K562 (cell line): Measurements from ENCODE around the gene COLEC12. TPM values are rescaled to one million over a fixed set of nuclear protein-coding genes. Genes with fewer than 3 reads are reported as not detected.
"Not testable (repeated sequence)": the region's sequence is repeated elsewhere in the genome, so short reads cannot be mapped to it uniquely, and the experiment has no call there.

Experiments used
- ATAC-seq: fragments of 200-7000 bp; cut with Tn5 transposase; 3 replicates; pipeline ENCODE4 v1.9.1; 2020; ENCODE audit warnings: moderate library complexity
- BruUV-seq: library from RNA; stranded (reverse); fragments of 400-500 nt; replicated peaks from 2 replicates; lab custom pipeline; 2021; lab: Mats Ljungman, UMichigan
- CTCF ChIA-PET: fragments of 300-600 bp; formaldehyde crosslinking; extraction: SDS; loops from one replicate; lab custom pipeline; 2021; ENCODE audit warnings: low intra/inter-chr PET ratio; lab: Yijun Ruan, JAX
- POLR2A ChIA-PET: fragments of 300-600, 350-650 bp; sonication (Branson Sonifier 250); formaldehyde crosslinking; extraction: SDS; loops from one replicate; lab custom pipeline; 2021; ENCODE audit warnings: antibody characterized with exemption, inconsistent platforms; lab: Yijun Ruan, JAX
- DNase-seq, 4 experiments: peaks; one replicate each; pipeline versions ENCODE4 v3.0.0 to v3.0.0-alpha.2; 2011 to 2018; ENCODE audit warnings: low spot score in 3 of 4, mixed read lengths in 3 of 4; ENCODE audit errors: extremely low read depth in 1 of 4
- FAIRE-seq: peaks from 2 replicates; lab custom pipeline; 2011; peaks lifted over from hg19 to GRCh38; lab: Jason Lieb, UNC
- H2AFZ ChIP-seq: 2 replicates; pipeline ENCODE4 v1.6.0; 2011; ENCODE audit warnings: low read depth, low read length, control low read depth, inconsistent platforms
- H3K27ac ChIP-seq: fragments of 200-600 bp; 3 replicates; pipeline ENCODE4 v1.8.0; 2011; ENCODE audit warnings: low read depth, mild to moderate bottlenecking, control low read depth, inconsistent platforms, low read length, moderate library complexity, mixed read lengths; ENCODE audit errors: extremely low read depth
- H3K27me3 ChIP-seq, 2 experiments: fragments of 300-600 bp in 1 of 2; 2 replicates in 1 of 2; 3 replicates in 1 of 2; pipeline versions ENCODE4 v1.6.0 to v1.8.0; 2011; ENCODE audit warnings: inconsistent platforms in 2 of 2, low read length in 2 of 2, mild to moderate bottlenecking in 1 of 2, mixed read lengths in 1 of 2, moderate library complexity in 1 of 2; ENCODE audit not compliant: control insufficient read depth in 2 of 2, insufficient read depth in 2 of 2
- H3K36me3 ChIP-seq: fragments of 300-600 bp; 3 replicates; pipeline ENCODE4 v1.8.0; 2011; ENCODE audit warnings: mild to moderate bottlenecking, low read length, inconsistent platforms; ENCODE audit not compliant: control insufficient read depth, insufficient read depth
- H3K4me1 ChIP-seq, 2 experiments: fragments of 200-600 bp in 1 of 2; replicated peaks in 1 of 2; 2 replicates in 1 of 2; 3 replicates in 1 of 2; pipeline versions ENCODE4 v1.5.1 to v1.8.0; 2011; ENCODE audit warnings: inconsistent platforms in 2 of 2, low read length in 2 of 2, mild to moderate bottlenecking in 1 of 2, mixed read lengths in 1 of 2, moderate library complexity in 1 of 2; ENCODE audit not compliant: control insufficient read depth in 2 of 2, insufficient read depth in 2 of 2
- H3K4me2 ChIP-seq: 2 replicates; pipeline ENCODE4 v1.6.1; 2011; ENCODE audit warnings: low read length, control low read depth, inconsistent platforms, mixed read lengths; ENCODE audit not compliant: insufficient read depth
- H3K4me3 ChIP-seq: fragments of 200-600 bp; sonication (generic), shearing (Covaris generic); 2 replicates; pipeline ENCODE4 v1.5.1; 2016; ENCODE audit warnings: control low read depth, inconsistent platforms
- H3K79me2 ChIP-seq: fragments of 200-600 bp; 3 replicates; pipeline ENCODE4 v1.8.0; 2011; ENCODE audit warnings: low read length, inconsistent platforms; ENCODE audit not compliant: control insufficient read depth, insufficient read depth
- H3K9ac ChIP-seq, 2 experiments: 2 replicates each; pipeline versions ENCODE4 v1.6.0 to v1.6.1; 2011; ENCODE audit warnings: low read depth in 2 of 2, low read length in 2 of 2, control low read depth in 1 of 2, inconsistent platforms in 1 of 2, mild to moderate bottlenecking in 1 of 2, mixed read lengths in 1 of 2; ENCODE audit not compliant: insufficient read depth in 1 of 2
- H3K9me1 ChIP-seq: one replicate; pipeline ENCODE4 v1.6.0; 2011; ENCODE audit warnings: inconsistent platforms, mild to moderate bottlenecking, low read length, moderate library complexity; ENCODE audit not compliant: control insufficient read depth, insufficient read depth
- H3K9me3 ChIP-seq: replicated peaks from 2 replicates; pipeline ENCODE4 v1.5.1; 2011; ENCODE audit warnings: low read depth, low read length, inconsistent platforms; ENCODE audit not compliant: control insufficient read depth, insufficient read depth
- H4K20me1 ChIP-seq: replicated peaks from 2 replicates; pipeline ENCODE4 v1.6.1; 2011; ENCODE audit warnings: low read length, inconsistent platforms, mixed read lengths; ENCODE audit not compliant: control insufficient read depth, insufficient read depth
- CREB1 ChIP-seq, 2 experiments: sonication (generic) in 1 of 2; formaldehyde crosslinking in 1 of 2; IDR thresholded peaks; 2 replicates each; pipeline versions ENCODE4 v1.6.1 to v1.8.0; 2012 to 2022; ENCODE audit warnings: inconsistent platforms in 1 of 2, mild to moderate bottlenecking in 1 of 2, missing genetic modification reagents in 1 of 2, moderate library complexity in 1 of 2
- ELF2 ChIP-seq: fragments of 250-450 bp; sonication (Bioruptor Pico); IDR thresholded peaks from 2 replicates; pipeline ENCODE4 v1.5.0; 2021; ENCODE audit warnings: mild to moderate bottlenecking
- EZH2 ChIP-seq: IDR thresholded peaks from 2 replicates; pipeline ENCODE4 v1.6.1; 2012; ENCODE audit warnings: low read depth, mild to moderate bottlenecking, inconsistent platforms, low read length, borderline replicate concordance
- HDAC2 ChIP-seq: fragments of 450-650 bp; IDR thresholded peaks from 2 replicates; pipeline ENCODE4 v1.6.1; 2016; ENCODE audit warnings: mild to moderate bottlenecking
- HDGF ChIP-seq: fragments of 450-650 bp; IDR thresholded peaks from 2 replicates; pipeline ENCODE4 v1.6.1; 2016
- KLF10 ChIP-seq: fragments of 250-450 bp; sonication (Bioruptor Pico); IDR thresholded peaks from 2 replicates; pipeline ENCODE4 v1.6.1; 2021; ENCODE audit warnings: matching md5 sums
- MYBL2 ChIP-seq, 2 experiments: fragments of 450-650 bp in 1 of 2; sonication (generic) in 1 of 2; formaldehyde crosslinking in 1 of 2; IDR thresholded peaks; 2 replicates each; pipeline versions ENCODE4 v1.6.1 to v1.8.1; 2017 to 2022; ENCODE audit warnings: borderline replicate concordance in 1 of 2, inconsistent platforms in 1 of 2, low read depth in 1 of 2, mild to moderate bottlenecking in 1 of 2, missing genetic modification reagents in 1 of 2, moderate library complexity in 1 of 2
- SP2 ChIP-seq: IDR thresholded peaks from 2 replicates; pipeline ENCODE4 v1.6.1; 2011; ENCODE audit warnings: mild to moderate bottlenecking, low read depth, low read length, moderate library complexity; ENCODE audit not compliant: poor library complexity, severe bottlenecking; ENCODE audit errors: extremely low read depth
- TRIM24 ChIP-seq, 2 experiments: fragments of 450-650 bp; IDR thresholded peaks; 2 replicates each; pipeline ENCODE4 v1.6.1; 2016
- ZNF146 ChIP-seq: IDR thresholded peaks from one replicate; pipeline ENCODE4 v1.6.1; 2018; ENCODE audit warnings: missing compliant biosample characterization; ENCODE audit not compliant: unreplicated experiment
- ZNF592 ChIP-seq: fragments of 450-650 bp; IDR thresholded peaks from 2 replicates; pipeline ENCODE4 v1.6.1; 2017; ENCODE audit warnings: antibody characterized with exemption, mild to moderate bottlenecking
- ZNF79 ChIP-seq: fragments of 250-450 bp; sonication (Bioruptor Pico); IDR thresholded peaks from 2 replicates; pipeline ENCODE4 v1.4.0; 2020; ENCODE audit warnings: low read depth, mild to moderate bottlenecking, moderate library complexity
- WGBS: fragments of 100-300 bp; shearing (Covaris generic); methylation state at CpG from one replicate; pipeline ENCODE4 v1.1.6; 2016; ENCODE audit warnings: low coverage, mixed read lengths; ENCODE audit not compliant: insufficient coverage; ENCODE audit errors: missing lambda C conversion rate; 5-methylcytosine and 5-hydroxymethylcytosine counted together
- in situ Hi-C: fragments of 300-500 bp; cut with MboI; formaldehyde crosslinking; loops from 4 replicates; pipeline ENCODE4 v1.15.0; 2018; ENCODE audit warnings: inconsistent platforms, mixed read lengths
- intact Hi-C: fragments of 100-400 bp; cut with micrococcal nuclease; formaldehyde crosslinking; loops from 2 replicates; pipeline ENCODE4 v1.14.2; 2022
- polyA plus RNA-seq, 8 experiments: library from polyadenylated mRNA; depleted of rRNA in 4 of 8; stranded (reverse) in 5 of 8; unstranded in 3 of 8; fragments of >200 nt; fragmentation: Nextera tagmentation in 2 of 8; fragmentation: Illumina TruSeq in 1 of 8; extraction: Ambion mirVana in 2 of 8; extraction: Trizol in 1 of 8; gene quantifications; 2 replicates each; pipeline versions ENCODE4 v1.2.1 to v1.2.3, GENCODE V29; 2011 to 2014; ENCODE audit warnings: inconsistent platforms in 1 of 8, missing spikeins in 1 of 8
- total RNA-seq, 7 experiments: library from RNA; depleted of rRNA in 6 of 7; stranded (reverse); fragments of >200 nt in 6 of 7; fragmentation: Illumina TruSeq in 2 of 7; extraction: Trizol in 2 of 7; gene quantifications; 2 replicates each; pipeline versions ENCODE4 v1.2.1 to v1.2.3, GENCODE V29; 2011 to 2021; ENCODE audit warnings: low replicate concordance in 1 of 7

COLEC12 gene
- total and polyA plus RNA-seq, 9 of the 15 experiments (the other 6 are each of a cell fraction or from before 2014, with no cell fraction given): 0.04 TPM; not detected in 8

GRCh38 chr18:289970-290369, 210.5 kb downstream of the COLEC12 start:
- in situ Hi-C loops: loop anchor here (5.0 kb wide), 1 partner anchor 317 kb away; no protein-coding TSS in a partner anchor
- CTCF ChIA-PET, H2AFZ ChIP-seq, BruUV-seq, H4K20me1 ChIP-seq, H3K4me3 ChIP-seq, H3K27ac ChIP-seq, H3K4me1 ChIP-seq, ATAC-seq, FAIRE-seq, H3K36me3 ChIP-seq, H3K9me1 ChIP-seq, POLR2A ChIA-PET, H3K9me3 ChIP-seq, DNase-seq, H3K9ac ChIP-seq, H3K79me2 ChIP-seq, H3K4me2 ChIP-seq: not testable (repeated sequence)
- peak; percentile 91 for TF ChIP-seq ZNF146 (CRISPR knock-in tag)
- intact Hi-C loops: loop anchor here (5.0 kb wide), 2 partner anchors 177 to 187 kb away; no protein-coding TSS in a partner anchor
- H3K27me3 ChIP-seq: peaks cover 13% of the 10 kb centered on the region in 2 experiments; a peak in 4 of 5 replicates
- 1% methylated on average over 4 of the region's 4 CpGs for WGBS

- no peak overlapping the region for H3K27ac ChIP-seq
- peaks cover 15 to 16% of the 10 kb centered on the region in 2 experiments for H3K27me3 ChIP-seq
- H2AFZ ChIP-seq: no peak overlapping the region
- no peak overlapping the region for H3K9ac ChIP-seq
- in situ Hi-C loops: loop anchor here (5.0 kb wide), 1 partner anchor 318 kb away; no protein-coding TSS in a partner anchor
- intact Hi-C loops: loop anchor here (5.0 kb wide), 1 partner anchor 188 kb away; no protein-coding TSS in a partner anchor
- CTCF ChIA-PET: no interaction called here
- H3K9me3 ChIP-seq: no peaks in the 10 kb centered on the region
- 0% methylated on average over 1 of the region's 1 CpG for WGBS
- H3K36me3 ChIP-seq: no peaks in the 10 kb centered on the region
- no peaks in the 10 kb centered on the region for H4K20me1 ChIP-seq
- no peaks in the 10 kb centered on the region for H3K9me1 ChIP-seq
- DNase-seq (no peak), FAIRE-seq (no peak), ATAC-seq (no peak)
- no peaks in the 10 kb centered on the region; a peak in 1 of 5 replicates for H3K4me1 ChIP-seq
- POLR2A ChIA-PET: interaction anchor here (0.8 to 1.4 kb wide), 3 partner anchors 8 to 21 kb away, joined by 4 to 5 read pairs (median 4); partner anchors contain the start of gene THOC1
- no peaks in the 10 kb centered on the region for H3K79me2 ChIP-seq
- BruUV-seq: no TSS peak
- H3K4me3 ChIP-seq: no peak overlapping the region
- no peak overlapping the region for H3K4me2 ChIP-seq
- TF ChIP-seq SP2 (no peak), KLF10 (no peak), ZNF592 (no peak), MYBL2 (IDR thresholded peaks at IDR 0.05; ENCODE audit: low read depth) (no peak), MYBL2 (CRISPR knock-in tag; IDR thresholded peaks at IDR 0.05; ENCODE audit: borderline replicate concordance) (no peak), HDGF (no peak), CREB1 (IDR thresholded peaks at IDR 0.05) (no peak), CREB1 (CRISPR knock-in tag; IDR thresholded peaks at IDR 0.05) (no peak), ZNF79 (CRISPR knock-in tag) (no peak), TRIM24 (IDR thresholded peaks at IDR 0.05) (no peak), EZH2 (no peak), HDAC2 (no peak), ELF2 (CRISPR knock-in tag) (no peak)
These were observed 211.5 kb downstream of the COLEC12 start for GRCh38 chr18:289026-289425.
